ENCODE measurements around the gene UGT2B11. TPM values are rescaled to one million over a fixed set of nuclear protein-coding genes. Genes with fewer than 3 reads are reported as not detected.
"Not testable (repeated sequence)": the region's sequence is repeated elsewhere in the genome, so short reads cannot be mapped to it uniquely, and the experiment has no call there.

The UGT2B11 gene
- total RNA-seq, 1 experiment from 2014 or later, result not detected

- ATAC-seq; CTCF ChIA-PET; BruUV-seq (replicated peaks); H3K9ac ChIP-seq (ENCODE audit: low read length); intact Hi-C loops (cut with micrococcal nuclease); DNase-seq (ENCODE audit: low read depth, low spot score); H3K4me2 ChIP-seq (ENCODE audit: low read length); RAD21 ChIA-PET (ENCODE audit: low non-redundant PET in 1 of 2, low total read pairs in 2 of 2, uncharacterized antibody in 2 of 2, unreplicated experiment in 2 of 2); H3K9me3 ChIP-seq (ENCODE audit: control insufficient read depth in 1 of 2, insufficient read depth in 1 of 2, low read depth in 1 of 2, low read length in 2 of 2); POLR2A ChIA-PET; H3K9me2 ChIP-seq (ENCODE audit: insufficient read depth); H4K20me1 ChIP-seq (ENCODE audit: insufficient read depth); H2AFZ ChIP-seq (ENCODE audit: low read depth, low read length, poor library complexity, severe bottlenecking); H3K36me3 ChIP-seq (ENCODE audit: control insufficient read depth in 1 of 2, insufficient read depth in 2 of 2, low read length in 2 of 2); H3K27ac ChIP-seq (ENCODE audit: low read depth, low read length); H3K27me3 ChIP-seq (ENCODE audit: insufficient read depth, low read length); H3K4me1 ChIP-seq (ENCODE audit: control insufficient read depth in 1 of 2, insufficient read depth in 2 of 2, low read length in 2 of 2); H3K79me2 ChIP-seq (ENCODE audit: insufficient read depth, low read length); H3K4me3 ChIP-seq (replicated peaks in 1 of 2; ENCODE audit: low read depth in 1 of 2, low read length in 2 of 2): not testable (repeated sequence)
These were observed 48.8 kb downstream of the UGT2B11 start for GRCh38 chr4:69165707-69166106.

- H3K9ac ChIP-seq (ENCODE audit: low read length), result no peak overlapping the region
- no peaks in the 10 kb centered on the region for H3K79me2 ChIP-seq (ENCODE audit: insufficient read depth, low read length)
- ATAC-seq, result peak; percentile 77
- H2AFZ ChIP-seq (ENCODE audit: low read depth, low read length, poor library complexity, severe bottlenecking), result no peak overlapping the region
- H3K36me3 ChIP-seq (ENCODE audit: control insufficient read depth in 1 of 2, insufficient read depth in 2 of 2, low read length in 2 of 2), result no peaks in the 10 kb centered on the region
- no peaks in the 10 kb centered on the region for H4K20me1 ChIP-seq (ENCODE audit: insufficient read depth)
- DNase-seq (ENCODE audit: low read depth, low spot score), result peak; percentile 7
- ChIA-PET RAD21 (ENCODE audit: low non-redundant PET in 1 of 2, low total read pairs in 2 of 2, uncharacterized antibody in 2 of 2, unreplicated experiment in 2 of 2) (no interaction called here), POLR2A (no interaction called here), CTCF (no interaction called here)
- H3K9me2 ChIP-seq (ENCODE audit: insufficient read depth), result no peaks in the 10 kb centered on the region
- H3K27ac ChIP-seq (ENCODE audit: low read depth, low read length), result no peak overlapping the region
- TF ChIP-seq CBX3 (IDR thresholded peaks at IDR 0.05; ENCODE audit: low read depth) (no peak), CTCF (IDR thresholded peaks at IDR 0.05 in 2 of 3, conservative IDR thresholded peaks at IDR 0.05 in 1 of 3; ENCODE audit: borderline replicate concordance in 1 of 3, insufficient read depth in 1 of 3, low read depth in 2 of 3, low read length in 2 of 3) (peak in 2 of 3 experiments; percentile 46 to 61; a peak in 4 of 6 replicates), SP1 (IDR thresholded peaks at IDR 0.05; ENCODE audit: low read depth) (no peak)
- H3K9me3 ChIP-seq (ENCODE audit: control insufficient read depth in 1 of 2, insufficient read depth in 1 of 2, low read depth in 1 of 2, low read length in 2 of 2), result no peaks in the 10 kb centered on the region
- H3K4me2 ChIP-seq (ENCODE audit: low read length), result no peak overlapping the region
- no peaks in the 10 kb centered on the region for H3K4me1 ChIP-seq (ENCODE audit: control insufficient read depth in 1 of 2, insufficient read depth in 2 of 2, low read length in 2 of 2)
- no peaks in the 10 kb centered on the region for H3K27me3 ChIP-seq (ENCODE audit: insufficient read depth, low read length)
- no TSS peak for BruUV-seq (replicated peaks)
- H3K4me3 ChIP-seq (replicated peaks in 1 of 2; ENCODE audit: low read depth in 1 of 2, low read length in 2 of 2), result no peak overlapping the region
- intact Hi-C loops (cut with micrococcal nuclease), result no loop called here
These were observed 57.6 kb downstream of the UGT2B11 start for GRCh38 chr4:69156913-69157312.
